OCI-LY1 (cell line): ENCODE data around the gene POLR3E.

Experiments used
- H2AFZ ChIP-seq: fragments of 200-600 bp; sonication (generic), shearing (Covaris generic); 2 replicates; pipeline ENCODE4 v1.6.0; 2014; ENCODE audit warnings: antibody characterized with exemption, mild to moderate bottlenecking, low read length
- H3F3A ChIP-seq: fragments of 200-600 bp; sonication (generic), shearing (Covaris generic); 2 replicates; pipeline ENCODE4 v1.6.0; 2014; ENCODE audit warnings: mild to moderate bottlenecking, antibody characterized with exemption, low read length, moderate library complexity; ENCODE audit not compliant: insufficient read depth
- H3K27ac ChIP-seq: fragments of 200-600 bp; sonication (generic); 2 replicates; pipeline ENCODE4 v1.5.1; 2014; ENCODE audit warnings: low read length, mixed run types, mild to moderate bottlenecking, low read depth; ENCODE audit not compliant: poor library complexity, severe bottlenecking
- H3K27me3 ChIP-seq: fragments of 200-600 bp; sonication (generic); 2 replicates; pipeline ENCODE4 v1.6.0; 2014; ENCODE audit warnings: antibody characterized with exemption, mild to moderate bottlenecking, low read length, moderate library complexity; ENCODE audit not compliant: insufficient read depth
- H3K36me3 ChIP-seq: fragments of 200-600 bp; sonication (generic); 2 replicates; pipeline ENCODE4 v1.6.1; 2014; ENCODE audit warnings: mild to moderate bottlenecking, antibody characterized with exemption, low read length, moderate library complexity, mixed read lengths; ENCODE audit not compliant: insufficient read depth
- H3K4me1 ChIP-seq: fragments of 200-600 bp; sonication (generic); 2 replicates; pipeline ENCODE4 v1.5.1; 2014; ENCODE audit warnings: mild to moderate bottlenecking, low read length, moderate library complexity; ENCODE audit not compliant: insufficient read depth, severe bottlenecking
- H3K4me2 ChIP-seq: fragments of 200-600 bp; sonication (generic), shearing (Covaris generic); 2 replicates; pipeline ENCODE4 v1.6.1; 2014; ENCODE audit warnings: low read length
- H3K4me3 ChIP-seq: fragments of 200-600 bp; sonication (generic); 2 replicates; pipeline ENCODE4 v1.5.1; 2014; ENCODE audit warnings: low read length, low read depth, mild to moderate bottlenecking, mixed read lengths; ENCODE audit not compliant: poor library complexity, severe bottlenecking
- H3K79me2 ChIP-seq: fragments of 200-600 bp; shearing (Covaris generic); 2 replicates; pipeline ENCODE4 v1.6.1; 2016; ENCODE audit warnings: mixed run types, low read length, mixed read lengths; ENCODE audit not compliant: insufficient read depth
- H3K9ac ChIP-seq: fragments of 200-600 bp; sonication (generic), shearing (Covaris generic); 2 replicates; pipeline ENCODE4 v1.6.1; 2014; ENCODE audit warnings: mild to moderate bottlenecking, low read length, mixed read lengths
- H3K9me2 ChIP-seq: fragments of 200-600 bp; sonication (generic), shearing (Covaris generic); 2 replicates; pipeline ENCODE4 v1.6.1; 2014; ENCODE audit warnings: low read depth, mild to moderate bottlenecking, low read length, mixed read lengths
- H3K9me3 ChIP-seq: fragments of 200-600 bp; shearing (Covaris generic); 2 replicates; pipeline ENCODE4 v1.6.1; 2014; ENCODE audit warnings: low read length, mixed read lengths
- H4K20me1 ChIP-seq: fragments of 200-600 bp; sonication (generic), shearing (Covaris generic); 2 replicates; pipeline ENCODE4 v1.6.0; 2016; ENCODE audit warnings: mild to moderate bottlenecking, low read length; ENCODE audit not compliant: insufficient read depth
- EZH2 ChIP-seq: fragments of 200-600 bp; sonication (generic), shearing (Covaris generic); IDR thresholded peaks from 2 replicates; pipeline ENCODE4 v1.8.0; 2017; ENCODE audit warnings: borderline replicate concordance, mixed run types, mild to moderate bottlenecking, antibody characterized with exemption, low read length, moderate library complexity, mixed read lengths
- TF ChIP-seq, protein P1 (sequence below): fragments of 200-600 bp; sonication (generic), shearing (Covaris generic); IDR thresholded peaks from 2 replicates; pipeline ENCODE4 v1.5.1; 2017; ENCODE audit warnings: mild to moderate bottlenecking, antibody characterized with exemption, low read length, moderate library complexity, mixed read lengths

The POLR3E gene

DNA sequence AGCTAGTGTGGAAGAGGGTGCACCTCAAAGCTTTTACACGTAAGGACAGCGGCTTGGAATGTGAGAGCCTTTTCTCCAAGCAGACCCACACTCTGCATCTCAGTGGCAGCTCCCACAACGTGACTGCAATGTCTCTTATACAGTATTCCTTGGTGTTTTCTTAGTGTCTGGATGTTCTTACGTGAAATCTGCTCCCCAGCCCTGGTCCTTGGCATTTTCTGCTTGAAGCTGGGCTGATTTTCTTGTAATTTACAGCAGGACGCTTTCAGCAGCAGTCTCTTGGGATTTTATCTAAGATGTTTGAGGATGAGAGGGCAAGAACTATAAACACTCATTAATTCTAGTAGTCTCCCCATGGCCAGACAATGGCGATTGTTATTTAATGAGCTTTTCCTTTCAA, 12.1 kb upstream of the POLR3E start:
- H3K9me2 ChIP-seq: no peaks in the 10 kb centered on the region
- no peaks in the 10 kb centered on the region for H3K27me3 ChIP-seq
- H3K79me2 ChIP-seq: no peaks in the 10 kb centered on the region
- H3F3A ChIP-seq: 0 out of 2 replicates have a peak, but pooled peaks cover 2% of the 10 kb centered on the region
- no peaks in the 10 kb centered on the region for H4K20me1 ChIP-seq
- H3K4me3 ChIP-seq: no peak overlapping the region
- H3K9me3 ChIP-seq: no peaks in the 10 kb centered on the region
- H2AFZ ChIP-seq: no peak overlapping the region
- H3K9ac ChIP-seq: no peak overlapping the region
- no peaks in the 10 kb centered on the region for H3K4me1 ChIP-seq
- H3K4me2 ChIP-seq: no peak overlapping the region
- no peak overlapping the region for H3K27ac ChIP-seq
- no peak for TF ChIP-seq EZH2
- TF ChIP-seq, protein P1, sequence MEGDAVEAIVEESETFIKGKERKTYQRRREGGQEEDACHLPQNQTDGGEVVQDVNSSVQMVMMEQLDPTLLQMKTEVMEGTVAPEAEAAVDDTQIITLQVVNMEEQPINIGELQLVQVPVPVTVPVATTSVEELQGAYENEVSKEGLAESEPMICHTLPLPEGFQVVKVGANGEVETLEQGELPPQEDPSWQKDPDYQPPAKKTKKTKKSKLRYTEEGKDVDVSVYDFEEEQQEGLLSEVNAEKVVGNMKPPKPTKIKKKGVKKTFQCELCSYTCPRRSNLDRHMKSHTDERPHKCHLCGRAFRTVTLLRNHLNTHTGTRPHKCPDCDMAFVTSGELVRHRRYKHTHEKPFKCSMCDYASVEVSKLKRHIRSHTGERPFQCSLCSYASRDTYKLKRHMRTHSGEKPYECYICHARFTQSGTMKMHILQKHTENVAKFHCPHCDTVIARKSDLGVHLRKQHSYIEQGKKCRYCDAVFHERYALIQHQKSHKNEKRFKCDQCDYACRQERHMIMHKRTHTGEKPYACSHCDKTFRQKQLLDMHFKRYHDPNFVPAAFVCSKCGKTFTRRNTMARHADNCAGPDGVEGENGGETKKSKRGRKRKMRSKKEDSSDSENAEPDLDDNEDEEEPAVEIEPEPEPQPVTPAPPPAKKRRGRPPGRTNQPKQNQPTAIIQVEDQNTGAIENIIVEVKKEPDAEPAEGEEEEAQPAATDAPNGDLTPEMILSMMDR: no peak
- H3K36me3 ChIP-seq: peaks cover 53% of the 10 kb centered on the region

DNA sequence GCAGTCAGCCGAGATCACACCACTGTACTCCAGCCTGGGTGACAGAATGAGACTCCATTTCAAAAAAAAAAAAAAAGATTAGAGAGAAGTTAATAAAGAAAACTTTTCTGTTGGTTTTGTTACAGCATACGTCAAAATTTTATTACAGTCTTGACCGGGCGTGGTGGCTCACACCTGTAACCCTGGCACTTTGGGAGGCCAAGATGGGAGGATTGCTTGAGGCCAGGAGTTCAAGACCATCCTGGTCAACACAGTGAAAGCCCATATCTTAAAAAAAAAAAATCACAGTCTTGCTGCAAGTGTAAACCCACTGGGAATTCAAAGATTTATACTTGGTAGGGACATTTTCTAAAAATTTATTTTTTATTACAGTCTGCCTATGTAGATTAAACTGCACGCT, 6.2 kb upstream of the POLR3E start:
- H3K4me2 ChIP-seq: no peak overlapping the region
- no peak for TF ChIP-seq EZH2
- TF ChIP-seq, protein P1: no peak
- H3K4me3 ChIP-seq: no peak overlapping the region
- H3K4me1 ChIP-seq: peaks cover 1% of the 10 kb centered on the region
- no peaks in the 10 kb centered on the region for H4K20me1 ChIP-seq
- no peak overlapping the region for H3K9ac ChIP-seq
- H3K79me2 ChIP-seq: no peaks in the 10 kb centered on the region
- no peaks in the 10 kb centered on the region for H3K27me3 ChIP-seq
- H3K9me2 ChIP-seq: no peaks in the 10 kb centered on the region
- H3F3A ChIP-seq: no peaks in the 10 kb centered on the region
- no peak overlapping the region for H2AFZ ChIP-seq
- no peaks in the 10 kb centered on the region for H3K9me3 ChIP-seq
- no peak overlapping the region for H3K27ac ChIP-seq
- 0 out of 2 replicates have a peak, but pooled peaks cover 3% of the 10 kb centered on the region for H3K36me3 ChIP-seq

DNA sequence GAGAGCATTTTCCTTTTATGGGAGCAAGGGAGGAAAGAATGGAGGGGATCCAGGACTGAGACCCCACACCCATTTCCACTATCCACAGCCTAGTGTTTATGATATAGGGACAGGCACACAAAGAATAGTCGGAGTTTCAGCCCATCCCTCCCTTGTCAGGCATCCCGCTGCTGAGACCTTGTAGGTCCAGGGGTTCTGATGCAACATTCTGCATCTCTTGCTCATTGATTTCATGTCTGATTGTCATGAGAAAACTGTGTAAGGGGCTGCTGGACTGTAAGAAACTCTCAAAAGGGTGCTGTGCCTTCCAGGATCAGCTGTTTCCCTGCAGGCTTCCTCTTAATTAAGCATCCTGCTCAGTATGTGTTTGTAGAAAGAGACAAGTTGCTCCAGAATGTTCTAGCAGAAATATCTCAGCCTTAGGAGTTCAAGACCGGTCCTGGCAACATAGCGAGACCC, 5.3 kb upstream of the POLR3E start:
- Histone ChIP-seq H3K79me2 (no peaks in the 10 kb centered on the region), H3K36me3 (no peaks in the 10 kb centered on the region), H3K4me3 (no peak overlapping the region), H3K27ac (no peak overlapping the region), H3K27me3 (no peaks in the 10 kb centered on the region), H2AFZ (no peak overlapping the region), H3K9me3 (no peaks in the 10 kb centered on the region), H4K20me1 (no peaks in the 10 kb centered on the region), H3K9me2 (no peaks in the 10 kb centered on the region), H3K4me1 (peaks cover 8% of the 10 kb centered on the region), H3K9ac (no peak overlapping the region), H3F3A (no peaks in the 10 kb centered on the region), H3K4me2 (no peak overlapping the region)
- TF ChIP-seq, protein P1: no peak
- no peak for TF ChIP-seq EZH2
